HCT116 (cell line): ENCODE data around the gene NXN. TPM values are rescaled to one million over a fixed set of nuclear protein-coding genes. Genes with fewer than 3 reads are reported as not detected.

Experiments used
- ATAC-seq: fragments of 200-7000 bp; cut with Tn5 transposase; 2 replicates; pipeline ENCODE4 v1.9.1; 2020; ENCODE audit warnings: mild to moderate bottlenecking, moderate library complexity
- BruUV-seq: library from RNA; stranded (reverse); fragments of 400-500 nt; replicated peaks from 2 replicates; lab custom pipeline; 2021; lab: Mats Ljungman, UMichigan
- CTCF ChIA-PET: fragments of 300-600 bp; sonication (Branson Sonifier 250); formaldehyde crosslinking; loops from one replicate; lab custom pipeline; 2021; ENCODE audit warnings: antibody characterized with exemption; lab: Charles Lee
- POLR2A ChIA-PET: fragments of 300-600, 350-600 bp; sonication (Branson Sonifier 250); formaldehyde crosslinking; loops from one replicate; lab custom pipeline; 2021; ENCODE audit warnings: antibody characterized with exemption; lab: Charles Lee
- RAD21 ChIA-PET, 2 experiments: fragments of 300-600 bp; sonication (Branson Sonifier 250); formaldehyde crosslinking; loops; one replicate each; lab custom pipeline; 2023; ENCODE audit warnings: low total read pairs in 2 of 2; ENCODE audit not compliant: uncharacterized antibody in 2 of 2, unreplicated experiment in 2 of 2, low non-redundant PET in 1 of 2; lab: Charles Lee
- DNase-seq: peaks from one replicate; pipeline ENCODE4 v3.0.0-alpha.2; 2010; ENCODE audit warnings: low read depth, low spot score
- H2AFZ ChIP-seq: fragments of 200-600 bp; shearing (Covaris generic), sonication (generic); 2 replicates; pipeline ENCODE4 v1.6.1; 2017; ENCODE audit warnings: low read depth, mixed run types, mixed read lengths, antibody characterized with exemption, low read length; ENCODE audit not compliant: poor library complexity, severe bottlenecking
- H3K27ac ChIP-seq: 2 replicates; pipeline ENCODE4 v1.5.1; 2012; ENCODE audit warnings: low read depth, low read length
- H3K27me3 ChIP-seq: fragments of 200-600 bp; sonication (generic); 2 replicates; pipeline ENCODE4 v1.6.1; 2016; ENCODE audit warnings: mixed run types, low read length, mixed read lengths; ENCODE audit not compliant: insufficient read depth
- H3K36me3 ChIP-seq, 2 experiments: fragments of 200-500 bp in 1 of 2; fragments of 200-600 bp in 1 of 2; sonication (Bioruptor generic) in 1 of 2; sonication (generic) in 1 of 2; 2 replicates each; pipeline versions ENCODE4 v1.5.1 to v1.6.1; 2014 to 2016; ENCODE audit warnings: low read length in 2 of 2, inconsistent platforms in 1 of 2, mixed read lengths in 1 of 2, mixed run types in 1 of 2; ENCODE audit not compliant: insufficient read depth in 2 of 2, control insufficient read depth in 1 of 2
- H3K4me1 ChIP-seq, 2 experiments: fragments of 200-600 bp in 1 of 2; sonication (generic) in 1 of 2; 2 replicates each; pipeline versions ENCODE4 v1.5.1 to v1.6.1; 2012 to 2017; ENCODE audit warnings: low read length in 2 of 2, inconsistent platforms in 1 of 2, mild to moderate bottlenecking in 1 of 2, mixed read lengths in 1 of 2, mixed run types in 1 of 2, moderate library complexity in 1 of 2; ENCODE audit not compliant: insufficient read depth in 2 of 2, control insufficient read depth in 1 of 2
- H3K4me2 ChIP-seq: fragments of 200-600 bp; sonication (generic); 2 replicates; pipeline ENCODE4 v1.6.1; 2017; ENCODE audit warnings: mixed run types, low read length, mixed read lengths
- H3K4me3 ChIP-seq, 2 experiments: fragments of 200-600 bp in 1 of 2; sonication (generic) in 1 of 2; replicated peaks in 1 of 2; 2 replicates each; pipeline ENCODE4 v1.5.1; 2011 to 2016; ENCODE audit warnings: low read length in 2 of 2, control low read depth in 1 of 2, low read depth in 1 of 2, mild to moderate bottlenecking in 1 of 2, mixed read lengths in 1 of 2, mixed run types in 1 of 2
- H3K79me2 ChIP-seq: fragments of 200-600 bp; sonication (generic); 2 replicates; pipeline ENCODE4 v1.6.1; 2017; ENCODE audit warnings: mild to moderate bottlenecking, mixed run types, low read length, moderate library complexity, mixed read lengths; ENCODE audit not compliant: insufficient read depth
- H3K9ac ChIP-seq: fragments of 200-600 bp; sonication (generic); 2 replicates; pipeline ENCODE4 v1.6.1; 2016; ENCODE audit warnings: low read length, mixed read lengths
- H3K9me2 ChIP-seq: fragments of 200-600 bp; sonication (generic), shearing (Covaris generic); 2 replicates; pipeline ENCODE4 v1.6.1; 2017; ENCODE audit warnings: mixed run types, mild to moderate bottlenecking, moderate library complexity; ENCODE audit not compliant: insufficient read depth
- H3K9me3 ChIP-seq, 2 experiments: fragments of 200-500 bp in 1 of 2; fragments of 200-600 bp in 1 of 2; sonication (Bioruptor generic) in 1 of 2; sonication (generic) in 1 of 2; 2 replicates each; pipeline ENCODE4 v1.6.1; 2014 to 2017; ENCODE audit warnings: low read length in 2 of 2, mixed read lengths in 2 of 2, inconsistent platforms in 1 of 2, low read depth in 1 of 2, mild to moderate bottlenecking in 1 of 2, mixed run types in 1 of 2, moderate library complexity in 1 of 2; ENCODE audit not compliant: control insufficient read depth in 1 of 2, insufficient read depth in 1 of 2
- H4K20me1 ChIP-seq: fragments of 200-600 bp; sonication (generic), shearing (Covaris generic); 2 replicates; pipeline ENCODE4 v1.6.1; 2017; ENCODE audit warnings: mixed run types, mild to moderate bottlenecking, moderate library complexity; ENCODE audit not compliant: insufficient read depth
- CBX3 ChIP-seq: IDR thresholded peaks from 2 replicates; pipeline ENCODE4 v1.6.1; 2012; ENCODE audit warnings: low read depth
- CEBPB ChIP-seq: IDR thresholded peaks from 2 replicates; pipeline ENCODE4 v1.6.1; 2012; ENCODE audit warnings: low read depth
- CTCF ChIP-seq, 3 experiments: fragments of 200-600 bp in 1 of 3; sonication (generic) in 1 of 3; IDR thresholded peaks in 2 of 3; conservative IDR thresholded peaks in 1 of 3; 2 replicates each; pipeline ENCODE4 v1.5.1; 2012 to 2017; ENCODE audit warnings: low read depth in 2 of 3, low read length in 2 of 3, antibody characterized with exemption in 1 of 3, borderline replicate concordance in 1 of 3, control low read depth in 1 of 3, mild to moderate bottlenecking in 1 of 3, mixed read lengths in 1 of 3, mixed run types in 1 of 3, moderate library complexity in 1 of 3; ENCODE audit not compliant: insufficient read depth in 1 of 3
- EZH2 ChIP-seq: fragments of 200-600 bp; sonication (generic); IDR thresholded peaks from 2 replicates; pipeline ENCODE4 v1.6.1; 2017; ENCODE audit warnings: antibody characterized with exemption, mixed run types
- FOSL1 ChIP-seq: IDR thresholded peaks from 2 replicates; pipeline ENCODE4 v1.6.1; 2012; ENCODE audit warnings: low read depth
- JUND ChIP-seq: IDR thresholded peaks from 2 replicates; pipeline ENCODE4 v1.6.1; 2012
- MAX ChIP-seq: IDR thresholded peaks from 2 replicates; pipeline ENCODE4 v1.6.1; 2012
- POLR2A ChIP-seq: IDR thresholded peaks from 2 replicates; pipeline ENCODE4 v1.7.0; 2011; ENCODE audit warnings: borderline replicate concordance; ENCODE audit not compliant: insufficient read depth, insufficient read length; ENCODE audit errors: extremely low read depth
- RAD21 ChIP-seq: IDR thresholded peaks from 2 replicates; pipeline ENCODE4 v1.6.1; 2012; ENCODE audit warnings: low read depth, mild to moderate bottlenecking
- SP1 ChIP-seq: IDR thresholded peaks from 2 replicates; pipeline ENCODE4 v1.6.1; 2012; ENCODE audit warnings: low read depth
- SRF ChIP-seq: IDR thresholded peaks from 2 replicates; pipeline ENCODE4 v1.6.1; 2012; ENCODE audit warnings: low read depth
- TCF7L2 ChIP-seq: IDR thresholded peaks from 2 replicates; pipeline ENCODE4 v1.7.0; 2011; ENCODE audit warnings: borderline replicate concordance, inconsistent platforms; ENCODE audit not compliant: insufficient read depth, insufficient read length; ENCODE audit errors: extremely low read depth
- ZBTB33 ChIP-seq: IDR thresholded peaks from 2 replicates; pipeline ENCODE4 v1.6.1; 2011; ENCODE audit warnings: mild to moderate bottlenecking, low read length, moderate library complexity; ENCODE audit not compliant: insufficient replicate concordance; ENCODE audit errors: extremely low read depth
- ZFX ChIP-seq: fragments of 450-650 bp; IDR thresholded peaks from 2 replicates; pipeline ENCODE4 v1.6.1; 2017
- intact Hi-C: fragments of 100-400 bp; cut with micrococcal nuclease; formaldehyde crosslinking; loops from 2 replicates; pipeline ENCODE4 v1.10.0; 2022
- total RNA-seq: library from RNA; stranded (reverse); gene quantifications from one replicate; pipeline ENCODE4 v1.2.1, GENCODE V29; 2021; ENCODE audit not compliant: unreplicated experiment

Gene NXN
- total RNA-seq, 1 experiment from 2014 or later = 83.7 TPM

GRCh38 chr17:830950-831349 is 148.6 kb downstream of the NXN start:
- peaks cover 42% of the 10 kb centered on the region for H3K79me2 ChIP-seq
- TF ChIP-seq CBX3 = no peak
- TF ChIP-seq RAD21 = no peak
- TF ChIP-seq ZFX = no peak
- TF ChIP-seq TCF7L2 = no peak
- TF ChIP-seq MAX = no peak
- no peak for TF ChIP-seq ZBTB33
- no peak for TF ChIP-seq CTCF (IDR thresholded peaks at IDR 0.05 in 2 of 3, conservative IDR thresholded peaks at IDR 0.05 in 1 of 3; ENCODE audit: borderline replicate concordance in 1 of 3, insufficient read depth in 1 of 3, low read depth in 2 of 3, low read length in 2 of 3)
- TF ChIP-seq JUND = no peak
- no peak for TF ChIP-seq FOSL1
- TF ChIP-seq POLR2A = no peak
- TF ChIP-seq EZH2 = no peak
- no peak for TF ChIP-seq SP1
- no peak for TF ChIP-seq CEBPB
- no peak for TF ChIP-seq SRF
- TF ChIP-seq, all 23 proteins: peak for 0
- ChIA-PET RAD21 (no interaction called here), CTCF (no interaction called here), POLR2A (no interaction called here)
- Histone ChIP-seq H2AFZ (no peak overlapping the region), H3K4me2 (no peak overlapping the region), H3K27ac (no peak overlapping the region), H4K20me1 (no peaks in the 10 kb centered on the region), H3K27me3 (no peaks in the 10 kb centered on the region), H3K4me3 (no peak overlapping the region), H3K36me3 (no peaks in the 10 kb centered on the region), H3K9ac (no peak overlapping the region), H3K4me1 (peaks cover 9% of the 10 kb centered on the region in 2 experiments), H3K9me2 (no peaks in the 10 kb centered on the region), H3K9me3 (no peaks in the 10 kb centered on the region)
- intact Hi-C loops = no loop called here
- BruUV-seq = no TSS peak
- DNase-seq (no peak), ATAC-seq (no peak)
